ENCODE measurements around the gene PRPF19.

Gene PRPF19

GRCh38 chr11:60937144-60937527 lies 30.8 kb upstream of the PRPF19 start:
- no peak for DNase-seq

GRCh38 chr11:60936467-60937143 lies 30.2 kb upstream of the PRPF19 start:
- DNase-seq, result no peak

- no peak for DNase-seq
Measured at GRCh38 chr11:60935676-60936442, 29.5 kb upstream of the PRPF19 start.

- DNase-seq, result no peak
Measured at GRCh38 chr11:60934790-60935605, 28.6 kb upstream of the PRPF19 start.

GRCh38 chr11:60934124-60934789 lies 27.9 kb upstream of the PRPF19 start:
- DNase-seq, result no peak

- no peak for DNase-seq
Measured at GRCh38 chr11:60933416-60934123, 27.2 kb upstream of the PRPF19 start.

- DNase-seq, result no peak
Measured at GRCh38 chr11:60932605-60933356, 26.4 kb upstream of the PRPF19 start.

- no peak for DNase-seq
Measured at GRCh38 chr11:60931917-60932316, 25.5 kb upstream of the PRPF19 start.

GRCh38 chr11:60930394-60930793 lies 24.0 kb upstream of the PRPF19 start:
- DNase-seq, result no peak

- DNase-seq, result no peak
Measured at GRCh38 chr11:60929764-60930163, 23.4 kb upstream of the PRPF19 start.

GRCh38 chr11:60928563-60929001 lies 22.2 kb upstream of the PRPF19 start:
- no peak for DNase-seq

- no peak for DNase-seq
Measured at GRCh38 chr11:60927600-60927999, 21.2 kb upstream of the PRPF19 start.

- DNase-seq, result no peak
Measured at GRCh38 chr11:60927061-60927592, 20.7 kb upstream of the PRPF19 start.

GRCh38 chr11:60926500-60926899 lies 20.1 kb upstream of the PRPF19 start:
- DNase-seq, result no peak

GRCh38 chr11:60925868-60926267 lies 19.5 kb upstream of the PRPF19 start:
- DNase-seq, result no peak

- no peak for DNase-seq
Measured at GRCh38 chr11:60924906-60925853, 18.8 kb upstream of the PRPF19 start.

- DNase-seq, result no peak
Measured at GRCh38 chr11:60924110-60924905, 17.9 kb upstream of the PRPF19 start, which contains the start of gene TMEM132A. Gene TMEM132A (plus strand): TSS chr11:60924460. CDS start chr11:60924634, 174 bp downstream.

- DNase-seq, result no peak
Measured at GRCh38 chr11:60923800-60924109, 17.4 kb upstream of the PRPF19 start.

GRCh38 chr11:60923326-60923725 lies 16.9 kb upstream of the PRPF19 start:
- no peak for DNase-seq
